Tongue (tissue), 2 donors: ENCODE data around the gene KLHL6. TPM values are rescaled to one million over a fixed set of nuclear protein-coding genes. Genes with fewer than 3 reads are reported as not detected.
"Not testable (repeated sequence)": the region's sequence is repeated elsewhere in the genome, so short reads cannot be mapped to it uniquely, and the experiment has no call there.

Experiments
- DNase-seq: peaks from one replicate; pipeline ENCODE4 v3.0.0-alpha.2; 2015
- total RNA-seq: library from RNA; depleted of rRNA; stranded (reverse); fragments of >200 nt; gene quantifications from one replicate; pipeline ENCODE4 v1.2.3, GENCODE V29; 2014

The KLHL6 gene, protein sequence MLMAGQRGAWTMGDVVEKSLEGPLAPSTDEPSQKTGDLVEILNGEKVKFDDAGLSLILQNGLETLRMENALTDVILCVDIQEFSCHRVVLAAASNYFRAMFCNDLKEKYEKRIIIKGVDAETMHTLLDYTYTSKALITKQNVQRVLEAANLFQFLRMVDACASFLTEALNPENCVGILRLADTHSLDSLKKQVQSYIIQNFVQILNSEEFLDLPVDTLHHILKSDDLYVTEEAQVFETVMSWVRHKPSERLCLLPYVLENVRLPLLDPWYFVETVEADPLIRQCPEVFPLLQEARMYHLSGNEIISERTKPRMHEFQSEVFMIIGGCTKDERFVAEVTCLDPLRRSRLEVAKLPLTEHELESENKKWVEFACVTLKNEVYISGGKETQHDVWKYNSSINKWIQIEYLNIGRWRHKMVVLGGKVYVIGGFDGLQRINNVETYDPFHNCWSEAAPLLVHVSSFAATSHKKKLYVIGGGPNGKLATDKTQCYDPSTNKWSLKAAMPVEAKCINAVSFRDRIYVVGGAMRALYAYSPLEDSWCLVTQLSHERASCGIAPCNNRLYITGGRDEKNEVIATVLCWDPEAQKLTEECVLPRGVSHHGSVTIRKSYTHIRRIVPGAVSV
- 4.2 TPM for total RNA-seq

DNA sequence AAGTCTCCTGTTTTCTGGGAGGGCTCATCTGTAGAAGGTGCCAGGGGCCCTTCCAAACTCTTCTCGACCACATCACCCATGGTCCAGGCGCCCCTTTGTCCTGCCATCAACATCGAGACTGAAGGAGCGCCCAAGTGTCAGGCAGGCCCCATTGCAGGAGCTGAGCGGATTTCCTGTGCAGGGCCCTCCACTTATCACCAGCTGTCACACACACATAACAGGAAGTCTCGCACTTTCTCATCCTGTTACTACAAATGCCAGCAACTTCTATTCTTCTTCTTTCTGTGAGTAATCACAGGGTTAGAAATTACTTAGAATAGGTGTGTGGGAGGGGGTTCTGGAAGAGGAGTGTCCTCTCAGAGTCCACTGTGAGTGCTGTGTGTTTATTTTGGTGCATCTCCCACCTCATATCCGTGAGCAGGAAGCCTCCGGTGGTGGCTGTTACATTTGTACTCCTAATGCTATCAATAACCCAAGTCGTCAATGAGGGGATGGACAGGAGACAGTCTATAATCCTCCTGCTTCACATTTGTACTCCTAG lies at the start of gene KLHL6:
Gene KLHL6, minus strand, starts transcription at position 166 of the 541 bp plus-strand sequence. Its CDS starts 53 bp downstream, at position 113.
- no peak for DNase-seq

DNA sequence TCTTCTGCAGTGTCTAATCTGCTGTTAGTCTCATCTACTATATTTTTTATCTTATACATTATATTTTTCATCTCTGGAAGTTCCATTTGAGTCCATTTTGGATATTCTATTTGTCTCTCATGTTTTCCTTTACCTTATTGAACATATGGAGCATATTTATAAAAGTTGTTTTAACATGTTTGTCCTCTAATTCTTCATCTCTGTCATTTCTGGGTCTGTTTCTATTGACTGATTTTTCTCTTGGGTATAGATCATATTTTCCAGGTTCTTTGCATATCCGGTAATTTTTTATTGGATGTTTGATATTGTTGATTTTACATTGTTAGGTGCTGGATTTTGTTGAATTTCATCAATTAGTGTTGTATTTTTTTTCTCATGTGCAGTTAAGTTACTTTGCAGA lies 42.5 kb upstream of the KLHL6 start:
- no peak for DNase-seq

DNA sequence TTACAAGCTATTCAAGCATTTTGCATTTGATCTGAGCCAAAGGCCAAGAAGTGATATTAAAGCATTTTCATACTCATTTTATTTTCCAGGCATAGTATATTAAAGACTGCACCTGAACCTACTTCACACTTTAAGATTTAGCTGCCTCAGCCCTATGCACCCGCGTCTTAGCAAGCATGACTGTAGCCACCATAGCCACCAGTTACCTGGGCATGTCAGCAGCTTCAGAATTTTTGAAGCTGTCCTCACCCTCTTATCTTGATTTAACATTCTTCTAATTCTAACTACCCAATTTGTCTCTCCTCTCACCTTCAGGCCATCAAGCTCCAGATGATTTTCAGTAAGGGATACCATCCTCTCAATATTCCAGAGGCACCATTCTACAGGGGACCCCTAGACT lies 39.1 kb upstream of the KLHL6 start:
- DNase-seq = no peak

DNA sequence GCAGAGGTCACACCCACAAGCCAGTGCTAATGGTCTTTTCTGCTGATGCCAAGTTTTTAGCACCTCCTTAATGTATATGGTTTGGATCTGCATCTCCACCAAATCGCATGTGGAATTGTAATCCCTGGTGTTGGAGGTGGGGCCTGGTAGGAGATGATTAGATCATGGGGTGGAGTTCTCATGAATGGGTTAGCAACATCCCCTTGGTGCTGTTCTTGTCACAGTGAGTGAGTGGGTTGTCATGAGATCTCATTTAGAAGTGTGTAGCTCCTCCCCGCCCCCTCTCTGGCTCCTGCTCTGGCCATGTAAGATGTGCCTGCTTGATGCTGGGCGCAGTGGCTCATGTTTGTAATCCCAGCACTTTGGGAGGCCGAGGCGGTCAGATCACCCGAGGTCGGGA lies 37.3 kb upstream of the KLHL6 start:
- DNase-seq = no peak

DNA sequence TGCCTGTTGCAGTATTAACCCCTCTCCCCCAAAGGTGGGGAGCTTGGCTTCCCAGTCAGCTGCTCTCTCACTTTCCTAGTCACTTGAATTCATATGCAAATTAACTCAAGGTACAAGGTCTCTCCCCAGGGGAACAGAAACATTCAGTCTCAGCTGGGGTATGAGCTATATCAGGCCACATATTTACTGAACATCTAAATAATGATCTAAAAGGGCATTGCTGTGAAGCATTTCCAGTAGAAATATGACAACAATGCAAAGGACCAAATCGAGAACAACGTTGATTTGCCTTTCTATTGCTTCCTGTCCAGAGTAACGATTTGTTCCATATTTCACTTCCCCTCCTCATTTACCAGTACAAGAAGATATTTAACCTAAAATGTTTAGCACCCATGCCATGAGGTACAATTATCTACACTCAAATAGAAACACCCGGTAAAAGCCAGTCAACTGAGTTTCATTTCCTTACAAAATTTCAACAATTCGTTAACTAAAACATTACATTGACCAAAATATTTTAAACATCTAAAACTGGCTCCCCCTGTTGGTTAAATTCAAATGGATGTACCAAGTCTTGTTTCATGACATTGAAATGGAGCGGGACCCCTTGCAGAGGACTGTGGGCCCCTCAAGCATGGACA lies 36.5 kb upstream of the KLHL6 start:
- DNase-seq = no peak

DNA sequence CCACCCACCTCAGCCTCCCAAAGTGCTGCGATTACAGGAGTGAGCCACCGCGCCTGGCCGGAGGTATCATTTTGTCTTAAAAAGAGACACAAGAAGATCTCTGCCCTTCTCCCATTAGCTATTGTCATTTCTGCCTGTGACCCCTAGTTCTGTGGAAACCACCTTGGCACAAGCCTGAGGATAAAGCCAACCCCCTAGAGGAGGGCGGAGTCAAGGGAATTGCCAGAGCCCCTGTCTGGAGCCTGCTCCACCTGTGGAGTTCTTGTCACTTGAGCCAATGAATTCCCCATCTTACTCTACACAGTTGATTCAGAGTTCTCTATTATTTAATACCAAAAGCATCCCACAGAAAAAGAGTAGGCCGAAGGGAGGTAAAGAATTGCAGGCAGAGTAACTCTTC lies 34.9 kb upstream of the KLHL6 start:
- DNase-seq = no peak

DNA sequence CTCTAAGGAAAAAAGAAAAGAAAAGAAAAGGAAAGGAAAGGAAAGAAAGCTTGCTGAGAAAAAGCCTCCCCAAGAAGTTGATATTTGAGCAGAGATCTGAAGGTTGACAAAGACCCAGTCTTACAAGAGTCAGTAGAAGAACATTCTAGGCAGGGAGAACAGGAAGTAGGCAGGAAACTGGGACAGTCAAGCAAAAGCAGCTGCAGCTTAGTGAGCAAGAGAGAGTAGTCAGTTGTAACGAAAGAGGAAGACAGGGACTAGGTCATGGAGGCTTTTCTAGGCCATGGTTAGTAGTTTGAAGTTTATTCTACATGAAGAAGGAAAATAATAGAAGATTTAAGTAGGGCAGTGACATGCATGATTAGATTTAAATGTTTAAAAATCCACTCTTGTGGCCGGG lies 31.8 kb upstream of the KLHL6 start:
- DNase-seq = no peak

DNA sequence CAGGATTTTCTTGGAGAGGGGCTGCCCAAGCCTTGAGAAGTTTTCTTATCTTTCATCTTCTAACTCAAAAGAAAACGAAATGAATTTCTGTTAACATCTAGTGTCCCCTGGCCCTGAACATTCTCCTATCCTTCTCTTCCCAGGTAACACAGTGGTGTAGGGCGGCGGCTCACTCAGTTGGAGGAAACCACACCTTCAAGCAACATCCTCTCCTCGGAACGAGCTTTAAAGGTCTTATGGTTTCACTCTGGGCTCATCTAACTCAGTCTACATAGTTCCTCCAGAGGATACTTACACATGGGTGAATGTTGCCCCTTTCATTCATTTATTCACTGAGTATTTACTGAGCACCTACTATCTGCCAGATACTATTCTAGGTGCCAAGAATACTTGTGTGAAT lies 31.0 kb upstream of the KLHL6 start:
- no peak for DNase-seq

DNA sequence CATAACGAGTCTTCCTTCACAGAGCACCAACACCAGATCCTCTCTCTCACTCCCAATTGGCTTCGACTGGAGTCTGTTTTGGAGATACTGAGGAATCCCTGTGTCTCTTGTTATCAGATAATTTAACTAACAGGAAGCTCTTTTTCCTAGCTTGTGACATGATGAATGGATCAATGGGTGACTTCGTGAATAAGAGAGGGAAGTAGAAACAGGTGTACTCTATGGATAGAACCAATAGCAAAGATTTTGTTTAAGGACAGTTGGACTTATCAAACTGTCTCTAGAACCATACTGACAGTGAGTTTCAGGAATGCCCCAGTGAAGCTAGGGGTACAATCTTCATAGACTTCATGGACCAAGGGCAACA lies 29.4 kb upstream of the KLHL6 start:
- no peak for DNase-seq

DNA sequence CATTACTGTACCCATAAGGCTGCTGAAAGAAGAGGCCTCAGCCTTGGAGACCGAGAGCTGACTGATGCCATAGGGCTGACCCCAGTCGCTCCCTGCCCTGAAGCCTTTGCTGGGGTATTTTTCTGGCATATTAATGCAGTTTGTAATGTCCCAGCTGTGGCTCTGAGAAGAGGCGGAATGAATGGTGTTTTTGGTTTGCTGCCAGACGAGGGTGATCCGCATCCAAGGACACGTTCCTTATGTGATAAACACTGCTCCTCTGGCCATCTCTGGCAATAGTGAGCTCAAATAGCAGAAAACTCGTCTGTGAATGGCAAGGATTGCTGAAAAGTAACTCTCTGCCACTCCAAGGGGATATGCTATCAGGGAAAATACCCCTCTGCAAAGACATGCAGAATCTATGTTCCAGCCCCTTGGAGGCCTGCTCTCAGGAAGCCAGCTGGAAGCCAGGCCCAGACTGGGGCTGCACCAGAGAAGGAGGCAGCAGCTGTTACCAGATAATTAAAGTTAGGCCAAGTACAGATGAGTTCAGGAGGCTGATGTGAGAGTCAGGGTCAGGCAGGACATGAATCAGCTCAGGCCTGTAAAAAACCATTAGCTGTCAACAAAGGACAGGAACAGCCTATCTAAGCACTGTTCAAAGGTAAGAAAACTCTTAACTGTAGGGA lies 28.9 kb upstream of the KLHL6 start:
- DNase-seq = peak; percentile 92

DNA sequence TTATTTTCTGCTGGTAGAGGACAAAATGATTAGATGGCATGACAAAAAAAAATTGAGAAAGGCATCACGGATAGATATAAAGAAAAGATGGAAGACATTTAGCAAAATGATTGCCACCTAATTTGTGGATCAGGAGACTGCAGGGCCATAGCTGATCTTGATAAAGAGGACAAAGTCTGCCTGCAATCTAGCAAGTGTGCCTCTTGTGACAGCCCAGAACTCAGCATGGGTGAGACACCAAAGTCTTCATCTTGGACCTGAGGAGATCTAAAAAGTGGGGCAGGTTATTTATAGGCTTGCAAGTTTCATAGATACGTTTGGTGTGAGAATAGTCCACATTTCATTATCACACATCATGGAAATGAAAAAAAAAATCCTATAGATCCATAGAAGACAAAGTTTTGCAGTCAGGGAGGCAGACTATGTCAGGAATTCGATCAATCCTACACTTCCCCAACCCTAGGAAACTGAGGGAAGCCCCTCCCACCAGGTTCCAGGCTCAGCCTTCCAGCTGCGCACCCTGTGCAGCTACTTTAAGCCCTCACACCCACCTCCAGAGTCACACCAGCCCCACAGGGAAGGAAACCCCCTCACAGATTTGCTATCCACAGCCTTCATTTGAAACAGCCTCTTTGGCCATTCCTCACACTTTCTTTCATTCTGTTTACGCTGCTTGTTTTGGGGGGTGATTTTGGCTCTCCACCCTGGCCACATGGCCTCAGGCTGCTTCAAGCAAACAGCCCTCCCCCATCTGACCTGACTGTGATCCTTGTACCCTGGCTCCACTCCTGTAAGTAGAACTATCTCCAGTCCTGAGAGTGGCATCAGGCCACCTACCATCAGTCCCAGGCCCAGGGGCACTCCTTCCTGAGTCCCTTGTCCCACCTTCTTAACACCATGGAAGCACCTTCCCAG lies 28.1 kb upstream of the KLHL6 start:
- DNase-seq = peak; percentile 41

DNA sequence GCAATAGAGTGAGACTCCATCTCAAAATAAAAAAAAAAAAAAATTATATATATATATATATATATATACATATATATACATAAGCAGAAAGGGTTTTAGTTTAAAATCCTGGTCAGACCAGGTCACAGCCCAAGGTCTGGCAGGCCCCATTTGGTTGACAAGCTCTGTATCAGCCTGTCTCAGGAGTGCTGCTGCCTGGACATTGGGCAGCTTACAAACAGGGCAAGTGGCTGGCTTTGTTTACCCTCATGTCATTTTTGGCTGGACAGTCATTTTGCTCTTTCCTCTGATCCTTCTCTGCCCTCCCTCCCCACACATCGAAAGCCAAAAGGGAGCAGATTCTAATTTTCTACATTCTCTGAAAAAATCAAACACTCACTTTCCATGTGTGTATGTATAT lies 26.7 kb upstream of the KLHL6 start:
- no peak for DNase-seq

DNA sequence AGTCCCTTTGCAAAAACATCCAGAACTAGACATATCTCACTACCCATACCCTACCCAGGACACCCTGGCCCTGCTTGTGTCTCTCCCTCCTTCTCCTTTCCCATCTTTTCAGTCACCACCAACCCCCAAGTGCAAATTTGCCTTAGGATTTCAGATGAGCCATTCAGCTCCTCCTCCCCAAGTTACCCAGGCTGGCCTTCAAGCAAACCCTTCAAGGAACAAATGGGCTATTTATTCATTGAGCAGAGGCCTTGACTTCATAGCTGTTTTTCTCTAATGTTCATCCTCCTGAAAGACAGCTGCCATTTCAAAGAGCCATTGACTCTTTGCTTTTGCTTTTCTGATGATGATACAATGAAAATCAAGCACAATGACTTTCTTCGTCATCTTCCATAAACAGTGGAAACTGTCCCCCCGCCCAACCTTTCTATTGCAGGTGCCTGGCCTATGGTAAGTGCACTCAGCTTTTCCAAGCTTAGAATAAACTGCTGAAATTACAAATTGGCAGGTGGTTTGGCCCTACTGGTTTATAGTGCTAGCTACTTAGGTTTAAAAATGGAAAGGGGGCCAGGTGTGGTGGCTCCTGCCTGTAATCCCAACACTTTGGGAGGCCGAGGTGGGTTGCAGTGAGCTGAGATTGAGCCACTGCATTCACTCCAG lies 26.1 kb upstream of the KLHL6 start:
- DNase-seq = no peak

DNA sequence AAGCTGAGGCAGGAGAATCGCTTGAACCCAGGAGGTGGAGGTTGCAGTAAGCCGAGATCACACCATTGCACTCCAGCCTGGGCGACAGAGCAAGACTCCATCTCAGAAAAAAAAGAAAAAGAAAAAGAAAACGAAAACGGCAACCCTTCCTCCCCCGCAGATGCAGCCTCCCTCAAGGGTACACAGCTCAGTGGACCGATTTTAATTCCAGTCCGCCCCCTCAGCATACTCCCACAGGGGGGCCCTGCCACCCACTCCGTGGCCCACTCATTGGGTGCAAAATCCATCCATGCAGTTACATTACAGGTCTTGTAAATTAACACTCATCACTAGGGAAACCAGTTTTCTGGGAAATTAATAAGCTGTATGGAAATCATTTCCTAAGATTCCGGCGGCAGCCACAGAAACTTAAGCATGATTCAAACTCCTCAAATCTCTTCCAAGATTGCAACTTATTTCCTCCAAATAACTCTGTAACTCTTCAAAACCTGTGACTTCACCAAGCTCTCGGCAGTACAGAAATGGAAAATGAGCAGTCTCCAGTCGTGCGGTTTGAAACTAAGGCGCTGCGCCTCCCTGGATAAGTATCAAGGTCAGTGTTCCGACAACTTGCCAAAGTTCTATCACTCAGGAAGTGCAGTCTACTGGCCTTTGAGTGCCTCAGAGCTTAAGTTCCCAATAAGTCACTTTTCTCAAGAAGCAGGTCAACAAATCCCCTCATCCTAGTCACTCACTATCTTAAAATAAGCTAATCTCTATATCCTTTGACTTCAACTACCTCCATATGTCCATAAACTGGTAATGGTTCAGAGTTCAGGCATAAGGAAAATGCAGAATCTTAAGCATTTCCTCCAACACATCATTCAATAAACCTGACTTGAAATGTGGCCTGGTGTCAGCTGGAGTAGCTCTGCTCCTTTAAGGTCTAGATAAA lies 24.7 kb upstream of the KLHL6 start:
- peak; percentile 32 for DNase-seq

DNA sequence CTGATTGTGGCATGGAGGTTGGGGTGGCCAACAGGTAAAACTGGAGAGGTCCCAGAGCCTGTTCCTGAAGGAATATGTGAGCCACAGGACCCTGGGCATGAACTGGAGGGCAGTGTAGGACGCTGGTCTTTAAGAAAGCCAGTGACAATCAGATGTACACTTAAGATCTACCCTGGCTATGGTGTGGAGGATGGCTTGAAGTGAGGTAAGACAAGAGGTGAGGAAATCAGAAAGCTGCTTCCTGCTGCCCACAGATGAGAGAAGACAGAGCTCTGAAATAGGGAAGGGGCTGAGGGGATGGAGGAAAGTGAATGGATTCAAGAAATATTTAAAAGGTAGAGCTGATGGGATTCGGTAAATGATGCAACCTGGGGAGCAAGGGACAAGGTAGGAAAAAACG lies 22.7 kb upstream of the KLHL6 start:
- DNase-seq = no peak

DNA sequence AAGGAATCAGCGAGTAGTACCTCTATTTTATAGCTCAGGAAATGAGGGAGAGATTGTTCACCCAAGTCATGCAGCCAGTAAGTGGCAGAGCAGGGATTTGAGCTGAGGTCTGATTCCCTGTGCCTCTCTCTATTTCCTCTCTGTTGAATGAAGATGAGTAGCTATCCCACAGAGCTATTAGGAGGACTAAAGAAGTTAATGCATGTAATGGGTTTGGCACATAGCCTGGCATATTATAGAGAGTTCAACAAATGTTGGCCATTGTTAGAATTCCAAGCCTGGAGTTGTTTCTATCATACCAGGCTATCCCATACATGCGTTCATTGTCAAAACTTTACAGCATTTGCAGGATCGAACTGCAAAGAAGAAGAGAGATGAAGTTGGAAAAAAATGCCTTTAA lies 21.8 kb upstream of the KLHL6 start:
- peak; percentile 50 for DNase-seq

DNA sequence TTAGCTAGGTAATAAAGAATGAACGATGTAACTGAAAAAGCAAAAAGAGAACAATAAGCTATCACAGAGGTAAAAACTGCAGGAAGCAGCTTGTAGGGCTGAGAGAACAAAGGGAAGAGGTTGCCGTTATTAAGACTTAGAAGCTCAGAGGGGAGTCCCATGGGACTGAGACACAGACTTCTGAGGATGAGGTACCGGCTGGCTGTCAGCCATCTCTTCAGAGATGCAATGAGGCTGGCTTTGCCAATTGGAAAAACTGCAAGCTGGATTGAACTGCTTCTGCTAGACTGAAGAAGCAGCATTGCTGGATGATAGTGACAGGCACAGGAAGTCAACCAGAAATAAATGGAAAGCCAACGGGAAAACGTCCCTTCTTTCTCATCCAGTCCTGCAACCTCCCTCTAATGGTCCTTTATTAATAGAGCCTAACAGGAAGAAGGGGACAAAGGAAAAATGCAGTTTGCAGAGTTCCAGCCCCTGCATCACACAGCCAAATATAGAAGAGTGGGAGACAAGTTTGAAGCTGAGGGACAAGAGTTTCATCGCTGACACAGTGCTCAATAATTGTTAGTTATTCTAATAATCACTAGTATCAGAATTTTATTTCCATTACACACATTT lies 21.1 kb upstream of the KLHL6 start:
- DNase-seq = peak; percentile 57

DNA sequence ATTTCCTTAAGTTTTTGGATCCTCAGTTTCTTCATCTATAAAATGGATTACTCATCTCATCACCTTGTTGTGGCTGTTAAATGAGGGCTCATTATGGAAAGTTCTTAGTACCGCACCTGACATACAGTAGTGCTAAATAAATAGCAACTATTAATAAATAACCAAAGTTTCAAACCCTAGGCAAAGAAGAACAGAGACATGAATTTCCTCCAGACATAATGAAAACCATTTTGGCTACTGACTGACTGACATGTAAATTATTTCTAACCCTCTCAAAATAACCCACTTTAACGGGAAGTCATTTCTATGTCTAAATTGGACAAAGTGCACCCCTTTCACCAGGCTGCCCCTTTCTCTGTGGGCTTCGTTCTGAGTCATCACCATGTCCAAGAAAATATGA lies 17.4 kb upstream of the KLHL6 start:
- DNase-seq = no peak

DNA sequence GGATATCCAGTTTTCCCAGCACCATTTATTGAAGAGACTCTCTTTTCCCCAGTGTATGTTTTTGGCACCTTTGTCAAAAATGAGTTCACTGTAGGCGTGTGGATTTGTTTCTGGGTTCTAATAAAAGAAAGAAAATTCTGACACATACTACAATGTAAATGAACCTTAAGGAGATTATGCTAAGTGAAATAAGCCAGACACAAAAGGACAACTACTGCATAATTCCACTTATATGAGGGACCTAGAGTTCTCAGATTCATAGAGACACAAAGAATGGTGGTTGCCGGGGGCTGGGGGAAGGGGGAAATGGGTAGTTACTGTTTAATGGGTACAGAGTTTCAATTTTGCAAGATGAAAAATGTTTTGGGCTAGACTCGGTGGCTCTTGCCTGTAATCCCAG lies 14.7 kb upstream of the KLHL6 start:
- not testable (repeated sequence) for DNase-seq
